Heart left ventricle (tissue), 16 donors: Measurements from ENCODE around the gene MACROD1. TPM values are rescaled to one million over a fixed set of nuclear protein-coding genes. Genes with fewer than 3 reads are reported as not detected.

Experiments used
- ATAC-seq, 4 donors: fragments of 200-7000 bp; cut with Tn5 transposase; one replicate each; pipeline ENCODE4 v1.9.1; 2020 to 2022; ENCODE audit warnings: moderate library complexity in 4 of 4, mild to moderate bottlenecking in 3 of 4, moderate number of reproducible peaks in 1 of 4
- DNase-seq, 5 donors: peaks; one replicate each; pipeline ENCODE4 v3.0.0-alpha.2; 2020
- H3K27ac ChIP-seq, 12 donors: fragments of 200-600 bp; sonication (generic) in 4 of 12; one replicate each; pipeline versions ENCODE4 v1.5.0 to v1.8.0; 2016 to 2022; ENCODE audit warnings: mild to moderate bottlenecking in 2 of 12
- H3K27me3 ChIP-seq, 9 donors: fragments of 200-600 bp; sonication (generic) in 2 of 9; one replicate each; pipeline versions ENCODE4 v1.5.1 to v1.8.0; 2016 to 2022; ENCODE audit warnings: mild to moderate bottlenecking in 3 of 9
- H3K36me3 ChIP-seq, 9 donors: fragments of 200-600 bp; sonication (generic) in 2 of 9; one replicate each; pipeline versions ENCODE4 v1.5.0 to v1.8.0; 2018 to 2022; ENCODE audit warnings: mild to moderate bottlenecking in 2 of 9
- H3K4me1 ChIP-seq, 12 donors: fragments of 200-600 bp; sonication (generic) in 4 of 12; one replicate each; pipeline versions ENCODE4 v1.5.0 to v1.8.0; 2016 to 2022; ENCODE audit warnings: mild to moderate bottlenecking in 3 of 12
- H3K4me3 ChIP-seq, 12 donors: fragments of 200-600 bp; sonication (generic) in 4 of 12; one replicate each; pipeline versions ENCODE4 v1.5.0 to v1.8.0; 2017 to 2022; ENCODE audit warnings: mild to moderate bottlenecking in 9 of 12, moderate library complexity in 4 of 12
- H3K9me3 ChIP-seq, 12 donors: fragments of 200-600 bp; sonication (generic) in 4 of 12; one replicate each; pipeline versions ENCODE4 v1.5.0 to v1.8.0; 2016 to 2022; ENCODE audit warnings: mild to moderate bottlenecking in 1 of 12
- POLR2A ChIP-seq, 2 donors: fragments of 450-650 bp; IDR thresholded peaks; one replicate each; pipeline ENCODE4 v1.6.1; 2017; ENCODE audit warnings: antibody characterized with exemption in 2 of 2, mild to moderate bottlenecking in 2 of 2, moderate library complexity in 2 of 2
- WGBS, 4 donors: extraction: QIAGEN DNeasy Blood & Tissue Kit in 2 of 4; methylation state at CpG; one replicate each; pipeline versions ENCODE4 v1.1.5 to v1.1.7; 2013 to 2018; 5-methylcytosine and 5-hydroxymethylcytosine counted together
- intact Hi-C, 10 donors: fragments of 100-400 bp; cut with DNase I; formaldehyde crosslinking; loops; one replicate each; pipeline versions ENCODE4 v1.11.1 to v1.14.2; 2022
- polyA plus RNA-seq, 2 donors: library from polyadenylated mRNA; stranded (reverse); fragments of 200-250 nt; gene quantifications; one replicate each; pipeline ENCODE4 v1.2.3, GENCODE V29; 2013
- total RNA-seq, 9 donors: library from RNA; depleted of rRNA in 2 of 9; stranded (reverse); fragments of >200 nt in 2 of 9; fragmentation: NEBNext Ultra II Directional in 3 of 9; extraction: Animal tissue kit (Norgen Biotek cat#: 25700) in 3 of 9; gene quantifications; one replicate each; pipeline versions ENCODE4 v1.1.0 to v1.2.4, GENCODE V29; 2016 to 2023
- TF ChIP-seq, protein P1 (sequence below), 12 donors: fragments of 200-600 bp; sonication (generic) in 4 of 12; IDR thresholded peaks; one replicate each; pipeline versions ENCODE4 v1.5.0 to v1.8.0; 2018 to 2022; ENCODE audit warnings: antibody characterized with exemption in 12 of 12, mild to moderate bottlenecking in 5 of 12
- donor health status: ischemic (EF 13 %, LVEDD 7.1; RV severe dilation, severe dysfunction).
- donor health status: healthy with polysubstance abuse.
- donor health status: DM: no; HTN: yes; CAD: no.
- donor health status: DM: no; HTN: no; CAD: no.
- donor health status: ischemic (EF 25% LVEDD 6.9; RV normal size, moderate dysfunction).
- donor health status: ischemic (EF 25% LVEDD 5.7; RV mildly dilated, moderate dysfunction).
- donor health status: healthy.
- donor health status: DM: yes; HTN: yes; CAD: no.
- donor health status: ischemic (EF 35%, LVEDD 5.7; RV mildly dilated, moderate dysfunction).
- donor health status: nonischemic (EF 11% LVEDD 7.7; RV severe dilation, severe dysfunction).
- donor health status: DM: yes; HTN: yes; CAD: no.
- donor health status: PGD.
- donor health status: ischemic (EF 29% LVEDD 5.4; RV normal size, mild dysfunction).
- donor health status: nonischemic (EF 23%, LVEDD 6.1; RV moderate dilation, normal function).

The MACROD1 gene
- total and polyA plus RNA-seq, 11 donors = 48.9 to 287 (median 116) TPM

- 93 to 96% (median 94%) methylated on average over 13 to 27 of the region's 27 CpGs for WGBS, 4 donors
- TF ChIP-seq POLR2A (IDR thresholded peaks at IDR 0.05) = no peak
- TF ChIP-seq, protein P1, sequence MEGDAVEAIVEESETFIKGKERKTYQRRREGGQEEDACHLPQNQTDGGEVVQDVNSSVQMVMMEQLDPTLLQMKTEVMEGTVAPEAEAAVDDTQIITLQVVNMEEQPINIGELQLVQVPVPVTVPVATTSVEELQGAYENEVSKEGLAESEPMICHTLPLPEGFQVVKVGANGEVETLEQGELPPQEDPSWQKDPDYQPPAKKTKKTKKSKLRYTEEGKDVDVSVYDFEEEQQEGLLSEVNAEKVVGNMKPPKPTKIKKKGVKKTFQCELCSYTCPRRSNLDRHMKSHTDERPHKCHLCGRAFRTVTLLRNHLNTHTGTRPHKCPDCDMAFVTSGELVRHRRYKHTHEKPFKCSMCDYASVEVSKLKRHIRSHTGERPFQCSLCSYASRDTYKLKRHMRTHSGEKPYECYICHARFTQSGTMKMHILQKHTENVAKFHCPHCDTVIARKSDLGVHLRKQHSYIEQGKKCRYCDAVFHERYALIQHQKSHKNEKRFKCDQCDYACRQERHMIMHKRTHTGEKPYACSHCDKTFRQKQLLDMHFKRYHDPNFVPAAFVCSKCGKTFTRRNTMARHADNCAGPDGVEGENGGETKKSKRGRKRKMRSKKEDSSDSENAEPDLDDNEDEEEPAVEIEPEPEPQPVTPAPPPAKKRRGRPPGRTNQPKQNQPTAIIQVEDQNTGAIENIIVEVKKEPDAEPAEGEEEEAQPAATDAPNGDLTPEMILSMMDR (IDR thresholded peaks at IDR 0.05) = no peak
- Histone ChIP-seq H3K27ac (no peak overlapping the region), H3K9me3 (no peaks in the 10 kb centered on the region), H3K4me1 (peaks cover 0 to 49% (median 33%) of the 10 kb centered on the region in 12 donors), H3K36me3 (peaks cover 0 to 55% (median 45%) of the 10 kb centered on the region in 9 donors), H3K4me3 (no peak overlapping the region), H3K27me3 (peaks cover 0 to 21% (median 0%) of the 10 kb centered on the region in 9 donors)
- intact Hi-C loops = no loop called here
- no peak for ATAC-seq
- DNase-seq = no peak
Measured at GRCh38 chr11:63997104-63997700, 168.7 kb downstream of the MACROD1 start.

- no peak overlapping the region for H3K27ac ChIP-seq
- intact Hi-C loops = no loop called here
- no peak overlapping the region for H3K4me3 ChIP-seq
- DNase-seq (no peak), ATAC-seq (no peak)
- H3K27me3 ChIP-seq = peaks cover 0 to 18% (median 0%) of the 10 kb centered on the region in 9 donors
- H3K36me3 ChIP-seq = peaks cover 0 to 61% (median 50%) of the 10 kb centered on the region in 9 donors
- no peak for TF ChIP-seq POLR2A (IDR thresholded peaks at IDR 0.05)
- TF ChIP-seq, protein P1 (IDR thresholded peaks at IDR 0.05) = no peak
- 90 to 93% (median 91%) methylated on average over 15 to 18 of the region's 18 CpGs for WGBS, 4 donors
- no peaks in the 10 kb centered on the region for H3K9me3 ChIP-seq
- peaks cover 0 to 42% (median 26%) of the 10 kb centered on the region in 12 donors for H3K4me1 ChIP-seq
Measured at GRCh38 chr11:63996512-63996911, 169.4 kb downstream of the MACROD1 start.

GRCh38 chr11:63993993-63994392 lies 171.9 kb downstream of the MACROD1 start:
- peaks cover 0 to 83% (median 70%) of the 10 kb centered on the region in 9 donors for H3K36me3 ChIP-seq
- H3K4me3 ChIP-seq = no peak overlapping the region
- no peak for TF ChIP-seq POLR2A (IDR thresholded peaks at IDR 0.05)
- TF ChIP-seq, protein P1 (IDR thresholded peaks at IDR 0.05) = no peak
- no peaks in the 10 kb centered on the region for H3K27me3 ChIP-seq
- H3K9me3 ChIP-seq = no peaks in the 10 kb centered on the region
- 48 to 65% (median 59%) methylated on average over 6 of the region's 6 CpGs for WGBS, 4 donors
- DNase-seq (peak in 1 of 5 donors; percentile 62), ATAC-seq (peak in 3 of 4 donors; percentile 17 to 68 (median 36))
- H3K4me1 ChIP-seq = peaks cover 0 to 17% (median 4%) of the 10 kb centered on the region in 12 donors
- intact Hi-C loops = no loop called here
- no peak overlapping the region for H3K27ac ChIP-seq

DNA sequence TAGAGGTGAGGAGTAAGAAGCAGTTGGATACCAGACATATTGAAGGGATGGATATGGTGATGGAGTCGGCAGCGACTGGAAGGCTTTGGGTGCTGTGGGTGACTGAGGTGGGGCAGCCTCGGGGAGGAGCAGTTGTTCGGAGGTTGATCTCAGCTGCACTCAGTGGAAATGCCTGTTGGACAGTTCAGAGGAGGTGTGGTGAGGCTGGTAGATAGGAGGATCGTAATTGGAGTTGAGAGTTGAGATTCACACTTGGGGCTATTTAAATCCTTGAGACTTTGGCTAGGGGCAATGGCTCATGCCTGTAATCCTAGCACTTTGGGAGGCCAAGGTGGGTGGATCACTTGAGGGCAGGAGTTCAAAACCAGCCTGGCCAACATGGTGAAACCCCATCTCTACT lies 172.8 kb downstream of the MACROD1 start:
- no peaks in the 10 kb centered on the region for H3K9me3 ChIP-seq

More for the DNA sequence above, 172.8 kb downstream of the MACROD1 start:
- Histone ChIP-seq H3K4me3 (no peak overlapping the region), H3K36me3 (peaks cover 0 to 91% (median 78%) of the 10 kb centered on the region in 9 donors), H3K27ac (no peak overlapping the region), H3K27me3 (no peaks in the 10 kb centered on the region), H3K4me1 (peaks cover 0 to 13% (median 2%) of the 10 kb centered on the region in 12 donors)
- intact Hi-C loops = no loop called here
- ATAC-seq = no peak
- no peak for DNase-seq
- TF ChIP-seq POLR2A (IDR thresholded peaks at IDR 0.05) = no peak
- TF ChIP-seq, protein P1 (IDR thresholded peaks at IDR 0.05) = no peak
- 76 to 87% (median 83%) methylated on average over 5 of the region's 5 CpGs for WGBS, 4 donors
